SIG-M5 treated with dmso at 0.1 percent for 504 hours (cell line): ENCODE results near the gene YIF1A.
"Not testable (repeated sequence)": the region's sequence is repeated elsewhere in the genome, so short reads cannot be mapped to it uniquely, and the experiment has no call there.

Experiments used
- DNase-seq: peaks from one replicate; lab custom pipeline; 2025; ENCODE audit not compliant: unreplicated experiment; lab: John Stamatoyannopoulos, UW

YIF1A gene

DNA sequence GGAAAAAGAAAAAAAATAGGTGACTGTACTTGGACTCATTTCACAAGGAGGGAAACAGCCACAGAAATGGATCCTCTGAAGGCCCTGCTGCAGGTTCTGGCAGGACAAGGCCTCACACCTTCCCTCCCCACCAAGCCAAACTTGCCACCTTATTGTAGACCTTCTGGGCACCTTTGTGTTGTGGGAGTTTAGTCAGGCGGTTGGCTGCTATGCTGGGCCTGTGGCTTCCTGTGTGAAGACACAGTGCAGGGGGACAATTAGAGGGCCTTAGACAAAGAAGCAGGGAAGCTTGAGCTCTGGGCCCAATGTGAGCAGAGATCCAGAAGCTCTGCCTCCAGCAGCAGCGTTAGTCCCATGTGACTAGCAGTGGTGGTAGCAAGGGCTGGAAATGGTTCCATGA is 16.3 kb downstream of the YIF1A start:
- no peak for DNase-seq

DNA sequence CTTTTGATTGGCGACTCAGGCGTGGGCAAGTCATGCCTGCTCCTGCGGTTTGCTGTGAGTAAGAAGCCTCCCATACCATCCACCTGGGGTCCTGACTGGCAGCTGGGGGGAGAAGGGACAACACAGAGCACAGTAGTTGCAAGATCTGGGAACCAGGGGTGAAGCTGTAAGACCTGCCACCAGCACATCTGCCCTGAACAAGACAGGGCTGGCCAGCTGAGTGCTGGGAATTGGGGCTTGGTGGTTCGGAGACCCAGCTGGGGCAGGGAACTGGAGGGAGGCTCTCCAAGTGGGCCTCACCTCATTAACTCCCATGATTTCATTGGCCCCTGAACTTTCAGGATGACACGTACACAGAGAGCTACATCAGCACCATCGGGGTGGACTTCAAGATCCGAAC is 17.1 kb downstream of the YIF1A start:
- DNase-seq = no peak

DNA sequence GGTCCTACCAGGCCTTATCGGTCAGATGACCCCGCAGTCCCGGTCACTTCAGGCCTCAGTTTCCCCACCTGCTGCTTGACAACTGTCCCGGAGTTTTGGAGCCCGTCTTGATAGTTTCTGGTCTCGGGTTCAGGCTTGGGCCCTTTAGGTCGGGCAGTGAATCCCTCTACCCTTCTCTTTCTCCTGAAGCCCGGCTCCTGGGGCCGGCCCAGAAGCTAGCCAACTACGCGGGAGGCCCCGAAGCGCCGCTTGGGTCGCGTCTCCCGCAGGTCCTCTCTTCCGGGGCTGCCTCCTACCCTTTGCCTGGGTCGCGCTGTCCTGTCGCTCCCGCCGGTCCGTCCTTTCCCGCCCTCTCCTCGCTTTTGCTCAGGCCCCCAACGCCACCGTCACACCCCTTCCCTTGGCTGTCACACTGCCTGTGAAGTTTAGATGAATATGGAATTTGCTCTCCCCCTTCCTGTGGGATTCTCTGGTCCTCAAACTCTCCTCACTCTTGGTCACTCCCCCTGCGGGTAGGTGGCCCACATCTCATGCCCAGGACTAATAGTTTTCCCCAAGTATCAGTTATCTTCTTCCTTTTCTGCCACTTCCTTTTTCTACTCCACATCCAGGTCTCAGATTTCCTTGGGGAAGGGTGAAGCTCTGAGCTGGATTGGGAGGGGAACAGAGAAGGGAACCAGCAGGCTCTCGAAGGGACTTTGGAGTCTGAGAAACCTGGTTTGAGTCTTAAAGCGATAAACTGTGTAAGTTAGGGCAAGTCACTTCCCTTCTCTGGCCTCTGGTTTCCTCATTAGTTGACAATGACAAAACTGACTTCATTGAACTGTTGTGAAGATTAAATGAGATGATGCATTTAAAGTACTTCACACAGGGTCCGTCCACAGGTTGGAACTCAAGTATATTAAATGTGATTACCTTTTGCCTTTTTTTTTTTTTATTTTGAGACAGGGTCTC is 19.7 kb downstream of the YIF1A start:
- DNase-seq = peak; percentile 47

DNA sequence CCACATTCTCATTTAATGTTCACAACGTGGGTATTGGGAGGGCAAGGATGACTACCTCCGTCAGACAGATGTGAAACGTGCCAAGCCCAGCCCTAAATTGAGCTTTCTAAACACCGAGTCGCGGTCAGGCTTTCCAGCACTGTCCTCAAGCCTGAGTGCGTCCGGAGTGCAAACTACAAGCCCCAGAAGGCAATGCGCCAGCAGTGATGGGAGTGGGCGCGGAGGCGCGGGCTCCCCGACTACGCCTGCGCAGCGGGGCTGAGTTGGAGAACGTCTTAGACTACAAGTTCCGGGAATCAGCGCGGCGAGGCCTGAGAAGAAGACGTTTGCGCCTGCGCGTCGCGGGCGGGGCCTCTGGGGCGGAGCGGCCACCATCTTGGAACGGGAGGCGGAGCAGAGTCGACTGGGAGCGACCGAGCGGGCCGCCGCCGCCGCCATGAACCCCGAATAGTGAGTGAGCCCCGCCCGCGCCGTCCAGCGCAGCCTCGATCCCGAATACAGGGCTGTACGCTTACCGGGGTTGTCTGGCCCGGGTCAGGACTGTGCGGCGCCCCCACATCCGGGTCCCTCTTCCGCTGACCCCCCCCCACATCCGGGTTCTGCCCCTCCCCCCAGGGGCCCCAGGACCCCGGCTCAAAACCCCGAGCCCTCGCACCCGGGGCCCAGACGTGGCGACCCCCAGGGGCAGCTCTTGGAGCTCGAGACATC is 20.5 kb downstream of the YIF1A start, which contains the start of gene RAB1B:
TSS of gene RAB1B (plus strand) at position 396 of the 708 bp plus-strand sequence. CDS start at position 437, 41 bp downstream.
- DNase-seq = peak; percentile 98

DNA sequence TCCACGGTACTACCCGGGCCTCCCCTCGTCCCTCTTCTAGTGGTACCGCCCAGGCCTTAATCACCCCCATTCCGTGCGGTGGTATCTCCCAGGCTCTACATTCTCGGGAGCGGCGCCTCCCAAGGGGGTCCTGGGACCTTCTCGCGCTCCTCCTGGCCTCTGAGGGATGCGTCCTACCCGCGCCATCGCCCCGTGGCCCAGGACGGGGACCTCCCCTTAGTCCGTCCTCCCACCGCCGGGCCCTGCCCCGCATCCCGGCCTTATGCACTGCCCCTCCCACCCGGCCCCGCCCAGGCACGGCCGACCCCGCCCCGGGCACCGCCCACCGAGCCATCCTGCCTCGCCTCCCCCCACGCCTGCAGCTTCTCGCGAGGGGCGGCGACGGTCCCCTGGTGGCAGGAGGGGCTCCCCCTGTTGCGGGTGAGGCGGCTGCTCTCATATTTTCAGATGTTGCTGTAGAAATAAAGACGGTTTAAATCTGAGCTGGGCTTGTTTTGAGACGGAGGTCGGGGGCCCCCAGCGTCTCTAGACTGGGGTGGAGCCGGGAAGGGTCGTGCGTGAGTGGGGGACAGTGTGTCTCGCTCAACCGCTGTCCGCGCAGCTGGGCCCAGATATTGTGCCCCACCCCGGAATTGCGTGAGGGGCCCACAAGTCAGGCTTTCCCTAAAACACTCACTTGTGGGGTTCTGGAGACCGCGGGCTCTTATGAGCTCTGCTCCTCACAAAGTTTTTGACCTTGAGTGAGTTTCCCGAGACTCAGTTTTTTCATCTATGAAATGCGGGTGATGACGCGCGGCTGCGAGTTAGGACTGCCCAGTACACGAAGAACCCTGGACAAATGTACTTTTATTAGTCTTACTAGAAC is 21.3 kb downstream of the YIF1A start:
- DNase-seq = peak; percentile 69

DNA sequence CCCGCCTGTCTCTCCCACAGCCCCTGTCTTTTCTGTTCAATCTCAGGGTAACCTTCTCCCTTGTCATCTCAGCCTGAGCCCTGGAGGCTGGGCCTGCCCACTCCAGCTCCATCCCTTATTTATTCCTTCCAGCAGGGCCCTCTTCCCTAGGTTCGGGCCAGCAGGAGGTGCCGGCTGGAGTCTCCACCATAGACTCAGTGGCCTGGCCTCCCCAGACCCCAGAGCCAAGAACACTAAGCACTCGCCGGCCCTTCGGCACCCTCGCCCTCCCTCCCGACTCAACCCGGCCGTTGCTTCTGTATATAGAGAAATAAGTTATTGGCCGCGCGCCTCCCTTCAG is 21.9 kb downstream of the YIF1A start:
- DNase-seq = no peak

DNA sequence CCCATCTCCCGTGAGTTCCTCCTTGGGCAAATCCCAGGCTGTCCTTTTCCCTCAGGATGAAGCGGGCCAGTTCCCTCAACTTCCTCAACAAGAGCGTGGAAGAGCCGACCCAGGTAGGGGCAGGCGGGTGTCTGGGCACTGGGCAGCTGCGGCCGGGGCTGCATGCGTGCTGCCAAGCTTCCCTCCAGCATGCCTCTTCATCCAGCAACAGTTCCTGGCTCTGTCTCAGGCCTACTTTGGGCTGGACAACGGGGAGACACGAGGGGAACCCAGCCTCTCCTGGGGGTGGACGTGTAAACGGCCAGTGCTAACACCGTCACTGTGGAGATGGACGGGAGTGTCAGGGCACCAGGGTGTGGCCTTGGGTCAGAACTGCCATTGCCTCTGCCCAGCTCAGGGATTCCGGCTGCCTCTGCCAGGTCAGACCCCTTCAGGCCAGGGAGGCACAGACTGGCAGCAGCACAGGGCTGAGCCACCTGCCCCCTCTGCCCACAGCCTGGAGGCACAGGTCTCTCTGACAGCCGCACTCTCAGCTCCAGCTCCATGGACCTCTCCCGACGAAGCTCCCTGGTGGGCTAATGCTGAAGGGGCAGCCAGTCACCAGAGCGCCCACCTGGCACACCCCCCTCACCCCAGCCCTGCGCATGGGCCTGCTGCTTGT is 22.4 kb downstream of the YIF1A start:
- DNase-seq = no peak

DNA sequence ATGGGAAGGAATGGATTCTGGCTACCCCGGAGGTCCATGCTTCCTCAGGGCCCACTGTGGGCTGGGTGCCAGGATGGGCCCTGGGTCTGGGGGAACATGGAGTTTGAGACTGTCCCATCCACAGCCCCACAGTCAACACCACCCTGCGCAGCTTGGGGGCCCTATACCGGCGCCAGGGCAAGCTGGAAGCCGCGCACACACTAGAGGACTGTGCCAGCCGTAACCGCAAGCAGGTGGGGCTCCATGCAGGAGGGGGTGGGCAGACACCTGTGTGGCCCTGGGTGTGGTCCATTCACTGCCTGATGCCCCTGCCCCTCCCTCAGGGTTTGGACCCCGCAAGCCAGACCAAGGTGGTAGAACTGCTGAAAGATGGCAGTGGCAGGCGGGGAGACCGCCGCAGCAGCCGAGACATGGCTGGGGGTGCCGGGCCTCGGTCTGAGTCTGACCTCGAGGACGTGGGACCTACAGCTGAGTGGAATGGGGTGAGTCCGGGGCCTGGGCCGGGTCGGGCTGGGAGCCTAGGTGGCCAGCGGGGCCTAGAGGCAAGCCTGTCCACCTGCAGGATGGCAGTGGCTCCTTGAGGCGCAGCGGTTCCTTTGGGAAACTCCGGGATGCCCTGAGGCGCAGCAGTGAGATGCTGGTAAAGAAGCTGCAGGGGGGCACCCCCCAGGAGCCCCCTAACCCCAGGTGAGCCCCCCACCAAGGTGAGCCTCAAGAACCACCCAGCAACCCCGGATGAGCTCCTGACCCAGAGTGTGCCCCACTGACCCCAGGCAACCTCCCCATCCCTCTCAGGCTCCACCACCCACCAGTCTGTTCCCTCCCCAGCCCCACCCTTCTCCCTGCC is 23.2 kb downstream of the YIF1A start:
- no peak for DNase-seq

DNA sequence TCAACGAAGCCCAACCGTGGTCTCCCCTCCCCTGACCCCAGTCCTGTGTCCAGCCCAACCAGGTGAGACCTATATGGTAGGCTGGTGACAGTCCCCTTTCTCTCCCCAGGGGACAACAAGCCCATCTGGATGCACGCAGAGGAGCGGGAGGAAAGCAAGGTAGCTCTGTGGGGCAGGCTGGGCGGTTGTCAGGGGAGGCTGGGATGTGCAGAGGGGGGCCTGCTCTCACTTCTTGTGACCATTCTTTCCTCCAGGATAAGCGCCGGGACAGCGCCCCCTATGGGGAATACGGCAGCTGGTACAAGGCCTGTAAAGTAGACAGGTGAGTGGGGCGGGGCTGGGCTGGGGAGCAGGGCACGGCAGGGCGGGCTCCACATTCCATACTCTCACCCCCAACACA is 24.0 kb downstream of the YIF1A start:
- DNase-seq = no peak

DNA sequence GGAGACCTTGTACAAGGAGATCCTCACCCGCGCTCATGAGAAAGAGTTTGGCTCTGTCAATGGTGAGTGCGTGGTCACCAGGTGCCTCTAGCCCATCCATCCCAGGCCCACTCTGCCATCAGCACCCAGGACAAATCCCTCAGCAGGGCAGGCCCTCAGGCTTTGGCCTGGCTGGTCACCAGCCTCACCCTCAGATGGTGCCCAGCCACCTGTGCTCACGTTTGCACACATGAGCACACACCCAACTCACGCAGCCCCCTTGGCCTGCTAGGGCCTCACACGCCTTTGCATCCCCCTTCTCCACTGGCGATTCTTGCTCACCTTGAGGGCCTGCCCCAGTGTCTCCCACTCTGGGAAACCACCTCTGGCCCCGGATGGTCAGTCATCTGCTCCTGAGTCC is 24.6 kb downstream of the YIF1A start:
- no peak for DNase-seq

DNA sequence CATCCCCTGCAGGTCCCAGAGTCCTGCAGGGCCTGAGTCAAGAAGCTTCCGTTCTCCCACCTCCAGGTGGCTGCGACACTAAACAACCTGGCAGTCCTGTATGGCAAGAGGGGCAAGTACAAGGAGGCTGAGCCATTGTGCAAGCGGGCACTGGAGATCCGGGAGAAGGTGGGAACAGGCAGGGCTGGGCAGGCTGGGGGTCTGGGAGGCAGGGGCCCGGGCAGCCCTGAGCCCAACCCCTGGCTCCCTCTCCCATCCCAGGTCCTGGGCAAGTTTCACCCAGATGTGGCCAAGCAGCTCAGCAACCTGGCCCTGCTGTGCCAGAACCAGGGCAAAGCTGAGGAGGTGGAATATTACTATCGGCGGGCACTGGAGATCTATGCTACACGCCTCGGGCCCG is 25.2 kb downstream of the YIF1A start:
- DNase-seq = no peak

DNA sequence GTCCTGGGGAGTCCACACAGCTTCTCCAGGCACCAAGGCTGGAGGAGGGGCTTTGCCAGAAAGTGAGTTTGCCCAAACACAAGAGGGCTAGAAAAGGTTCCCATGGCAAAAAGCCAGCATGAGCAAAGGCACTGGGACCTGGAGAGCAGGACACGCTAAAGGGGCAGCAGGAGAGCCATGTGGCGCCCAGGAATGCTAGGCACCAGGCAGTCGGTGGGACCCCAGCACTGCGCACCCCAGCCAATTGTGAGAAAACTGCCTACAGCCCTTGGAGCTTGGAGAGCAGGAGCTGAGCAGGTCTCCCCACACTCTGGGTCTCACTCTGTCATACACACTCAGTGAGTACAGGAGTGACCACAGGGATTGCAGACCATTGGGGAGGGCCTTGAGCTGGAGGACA is 25.7 kb downstream of the YIF1A start:
- no peak for DNase-seq

DNA sequence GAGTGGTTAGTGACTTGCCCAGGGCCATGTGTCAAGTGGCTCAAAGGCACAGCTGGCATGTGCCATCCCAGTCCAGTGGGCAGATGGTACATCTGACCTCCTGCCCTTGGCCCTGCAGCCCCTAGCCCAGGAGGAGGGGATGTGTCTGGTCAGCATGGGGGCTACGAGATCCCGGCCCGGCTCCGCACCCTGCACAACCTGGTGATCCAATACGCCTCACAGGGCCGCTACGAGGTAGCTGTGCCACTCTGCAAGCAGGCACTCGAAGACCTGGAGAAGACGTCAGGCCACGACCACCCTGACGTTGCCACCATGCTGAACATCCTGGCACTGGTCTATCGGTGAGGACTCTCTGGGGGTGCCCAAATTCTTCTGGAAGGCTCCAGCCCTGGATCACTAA is 26.2 kb downstream of the YIF1A start:
- no peak for DNase-seq

DNA sequence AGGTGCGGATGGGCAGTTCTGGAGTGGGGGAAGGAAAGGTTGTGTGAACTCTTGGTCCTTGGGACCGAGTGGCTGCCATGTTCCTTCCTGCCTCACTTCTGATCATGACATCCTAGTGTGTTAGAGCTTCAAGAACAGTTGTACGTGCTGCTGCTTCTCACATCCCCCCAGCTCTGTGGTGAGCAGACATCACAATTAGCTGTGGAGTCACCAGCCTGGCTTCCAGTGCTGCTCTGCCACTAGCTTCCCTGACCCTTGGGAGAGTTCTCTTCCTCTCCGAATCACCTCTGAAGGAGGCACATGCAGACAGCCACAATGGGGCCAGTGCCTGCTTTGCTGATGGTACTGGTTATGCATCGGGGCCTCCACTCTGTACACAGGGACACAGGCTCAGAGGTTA is 26.8 kb downstream of the YIF1A start:
- DNase-seq = no peak

DNA sequence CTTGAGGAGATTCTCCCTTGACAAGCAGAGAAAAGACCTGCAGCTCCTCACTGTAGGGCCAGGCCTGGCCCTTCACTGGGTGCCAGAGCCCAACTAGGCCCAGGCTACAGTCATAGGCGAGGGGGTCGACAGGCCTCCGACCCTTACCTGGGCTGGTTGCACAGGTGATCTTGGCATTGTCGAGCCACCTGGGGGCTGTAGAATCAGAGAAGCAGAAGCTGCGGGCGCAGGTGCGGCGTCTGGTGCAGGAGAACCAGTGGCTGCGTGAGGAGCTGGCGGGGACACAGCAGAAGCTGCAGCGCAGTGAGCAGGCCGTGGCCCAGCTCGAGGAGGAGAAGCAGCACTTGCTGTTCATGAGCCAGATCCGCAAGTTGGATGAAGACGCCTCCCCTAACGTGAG is 27.4 kb downstream of the YIF1A start:
- DNase-seq = no peak

DNA sequence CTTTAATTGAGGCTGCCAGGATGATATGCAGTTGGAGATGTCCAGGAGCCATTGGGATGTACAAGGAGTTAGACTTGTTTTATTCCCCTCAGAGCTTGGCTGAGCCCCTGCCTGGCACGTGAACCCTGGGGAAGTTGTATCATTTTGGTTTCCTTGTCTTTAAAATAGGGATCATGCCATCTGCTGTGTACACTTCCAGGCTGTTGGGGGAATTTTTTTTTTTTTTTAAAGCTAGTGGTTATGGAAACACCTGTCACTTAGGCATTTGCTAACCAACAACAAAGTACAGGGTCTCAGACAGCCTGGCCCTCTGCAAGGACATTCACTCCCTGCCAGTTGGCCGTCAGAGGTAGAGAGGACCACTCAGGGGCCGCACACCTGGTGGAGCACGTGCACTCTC is 29.0 kb downstream of the YIF1A start:
- no peak for DNase-seq

DNA sequence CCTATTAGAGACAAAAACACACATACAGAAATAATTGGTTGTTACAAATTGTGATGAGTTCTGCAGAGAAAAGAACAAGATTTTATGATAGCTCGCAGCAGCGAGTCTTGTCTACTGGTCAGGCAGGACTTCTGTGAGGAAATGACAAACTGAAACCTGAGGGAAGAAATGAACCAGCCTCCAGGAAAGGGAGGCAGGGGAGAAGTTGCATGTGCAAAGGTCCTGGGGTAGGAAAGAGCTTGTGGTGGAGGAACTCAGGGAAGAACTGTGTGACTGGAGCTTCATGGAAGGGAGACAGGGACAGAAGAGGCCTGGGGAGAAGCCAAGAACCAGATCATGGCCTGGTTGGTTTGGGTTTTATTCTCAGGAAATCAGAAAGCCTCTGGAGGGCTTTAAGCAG is 29.7 kb downstream of the YIF1A start:
- DNase-seq = no peak

DNA sequence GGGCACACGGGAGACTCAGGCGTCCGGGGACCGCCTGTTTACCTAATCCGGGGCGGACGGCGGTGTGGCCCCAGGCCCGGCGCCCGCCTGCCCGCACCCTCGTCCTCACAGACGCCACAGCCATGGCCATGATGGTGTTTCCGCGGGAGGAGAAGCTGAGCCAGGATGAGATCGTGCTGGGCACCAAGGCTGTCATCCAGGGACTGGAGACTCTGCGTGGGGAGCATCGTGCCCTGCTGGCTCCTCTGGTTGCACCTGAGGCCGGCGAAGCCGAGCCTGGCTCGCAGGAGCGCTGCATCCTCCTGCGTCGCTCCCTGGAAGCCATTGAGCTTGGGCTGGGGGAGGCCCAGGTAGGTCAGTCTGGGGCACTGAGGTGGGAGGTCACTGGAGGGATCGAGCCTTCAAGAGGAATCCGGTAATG is 30.5 kb downstream of the YIF1A start:
- no peak for DNase-seq

DNA sequence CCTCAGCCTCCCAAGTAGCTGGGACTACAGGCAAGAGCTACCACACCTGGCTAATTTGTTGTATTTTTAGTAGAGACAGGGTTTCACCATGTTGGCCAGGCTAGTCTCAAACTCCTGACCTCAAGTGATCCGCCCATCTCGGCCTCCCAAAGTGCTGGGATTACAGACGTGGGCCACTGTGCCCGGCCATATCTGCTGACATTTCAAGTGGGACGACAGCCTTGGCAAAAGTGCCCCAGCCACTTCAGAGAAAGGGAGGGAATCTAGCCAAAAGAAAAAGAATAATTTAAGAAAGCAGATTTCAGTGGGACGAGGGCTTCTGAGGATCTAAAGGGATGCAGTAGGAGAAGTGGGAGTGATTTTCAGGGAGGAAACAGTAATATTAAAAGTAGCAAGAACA is 35.9 kb downstream of the YIF1A start:
- not testable (repeated sequence) for DNase-seq

DNA sequence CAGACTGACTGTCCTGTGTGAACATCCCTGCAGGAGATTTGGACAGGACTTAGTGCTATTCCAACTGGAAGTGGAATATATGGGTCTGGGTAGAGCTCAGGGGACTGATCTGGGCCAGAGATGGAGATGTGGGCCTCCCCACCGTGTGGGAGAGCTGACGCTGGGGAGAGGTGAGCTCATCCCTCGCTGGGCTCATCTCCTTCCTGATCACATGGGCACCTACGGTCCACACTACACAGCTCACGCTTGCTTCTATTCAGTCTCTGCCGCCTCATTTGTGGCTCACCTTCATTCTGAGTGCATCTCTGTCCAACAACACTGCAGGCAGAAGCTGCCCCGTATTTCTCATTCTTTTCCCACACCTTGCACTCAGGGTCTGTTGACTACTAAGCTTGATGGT is 37.1 kb downstream of the YIF1A start:
- no peak for DNase-seq
